HCT116 (cell line): Measurements from ENCODE around the gene ANKRD55. TPM values are rescaled to one million over a fixed set of nuclear protein-coding genes. Genes with fewer than 3 reads are reported as not detected.

Source experiments
- ATAC-seq: fragments of 200-7000 bp; cut with Tn5 transposase; 2 replicates; pipeline ENCODE4 v1.9.1; 2020; ENCODE audit warnings: mild to moderate bottlenecking, moderate library complexity
- BruUV-seq: library from RNA; stranded (reverse); fragments of 400-500 nt; replicated peaks from 2 replicates; lab custom pipeline; 2021; lab: Mats Ljungman, UMichigan
- CTCF ChIA-PET: fragments of 300-600 bp; sonication (Branson Sonifier 250); formaldehyde crosslinking; loops from one replicate; lab custom pipeline; 2021; ENCODE audit warnings: antibody characterized with exemption; lab: Charles Lee
- POLR2A ChIA-PET: fragments of 300-600, 350-600 bp; sonication (Branson Sonifier 250); formaldehyde crosslinking; loops from one replicate; lab custom pipeline; 2021; ENCODE audit warnings: antibody characterized with exemption; lab: Charles Lee
- RAD21 ChIA-PET, 2 experiments: fragments of 300-600 bp; sonication (Branson Sonifier 250); formaldehyde crosslinking; loops; one replicate each; lab custom pipeline; 2023; ENCODE audit warnings: low total read pairs in 2 of 2; ENCODE audit not compliant: uncharacterized antibody in 2 of 2, unreplicated experiment in 2 of 2, low non-redundant PET in 1 of 2; lab: Charles Lee
- DNase-seq: peaks from one replicate; pipeline ENCODE4 v3.0.0-alpha.2; 2010; ENCODE audit warnings: low read depth, low spot score
- H2AFZ ChIP-seq: fragments of 200-600 bp; shearing (Covaris generic), sonication (generic); 2 replicates; pipeline ENCODE4 v1.6.1; 2017; ENCODE audit warnings: low read depth, mixed run types, mixed read lengths, antibody characterized with exemption, low read length; ENCODE audit not compliant: poor library complexity, severe bottlenecking
- H3K27ac ChIP-seq: 2 replicates; pipeline ENCODE4 v1.5.1; 2012; ENCODE audit warnings: low read depth, low read length
- H3K27me3 ChIP-seq: fragments of 200-600 bp; sonication (generic); 2 replicates; pipeline ENCODE4 v1.6.1; 2016; ENCODE audit warnings: mixed run types, low read length, mixed read lengths; ENCODE audit not compliant: insufficient read depth
- H3K36me3 ChIP-seq, 2 experiments: fragments of 200-500 bp in 1 of 2; fragments of 200-600 bp in 1 of 2; sonication (Bioruptor generic) in 1 of 2; sonication (generic) in 1 of 2; 2 replicates each; pipeline versions ENCODE4 v1.5.1 to v1.6.1; 2014 to 2016; ENCODE audit warnings: low read length in 2 of 2, inconsistent platforms in 1 of 2, mixed read lengths in 1 of 2, mixed run types in 1 of 2; ENCODE audit not compliant: insufficient read depth in 2 of 2, control insufficient read depth in 1 of 2
- H3K4me1 ChIP-seq, 2 experiments: fragments of 200-600 bp in 1 of 2; sonication (generic) in 1 of 2; 2 replicates each; pipeline versions ENCODE4 v1.5.1 to v1.6.1; 2012 to 2017; ENCODE audit warnings: low read length in 2 of 2, inconsistent platforms in 1 of 2, mild to moderate bottlenecking in 1 of 2, mixed read lengths in 1 of 2, mixed run types in 1 of 2, moderate library complexity in 1 of 2; ENCODE audit not compliant: insufficient read depth in 2 of 2, control insufficient read depth in 1 of 2
- H3K4me2 ChIP-seq: fragments of 200-600 bp; sonication (generic); 2 replicates; pipeline ENCODE4 v1.6.1; 2017; ENCODE audit warnings: mixed run types, low read length, mixed read lengths
- H3K4me3 ChIP-seq, 2 experiments: fragments of 200-600 bp in 1 of 2; sonication (generic) in 1 of 2; replicated peaks in 1 of 2; 2 replicates each; pipeline ENCODE4 v1.5.1; 2011 to 2016; ENCODE audit warnings: low read length in 2 of 2, control low read depth in 1 of 2, low read depth in 1 of 2, mild to moderate bottlenecking in 1 of 2, mixed read lengths in 1 of 2, mixed run types in 1 of 2
- H3K79me2 ChIP-seq: fragments of 200-600 bp; sonication (generic); 2 replicates; pipeline ENCODE4 v1.6.1; 2017; ENCODE audit warnings: mild to moderate bottlenecking, mixed run types, low read length, moderate library complexity, mixed read lengths; ENCODE audit not compliant: insufficient read depth
- H3K9ac ChIP-seq: fragments of 200-600 bp; sonication (generic); 2 replicates; pipeline ENCODE4 v1.6.1; 2016; ENCODE audit warnings: low read length, mixed read lengths
- H3K9me2 ChIP-seq: fragments of 200-600 bp; sonication (generic), shearing (Covaris generic); 2 replicates; pipeline ENCODE4 v1.6.1; 2017; ENCODE audit warnings: mixed run types, mild to moderate bottlenecking, moderate library complexity; ENCODE audit not compliant: insufficient read depth
- H3K9me3 ChIP-seq, 2 experiments: fragments of 200-500 bp in 1 of 2; fragments of 200-600 bp in 1 of 2; sonication (Bioruptor generic) in 1 of 2; sonication (generic) in 1 of 2; 2 replicates each; pipeline ENCODE4 v1.6.1; 2014 to 2017; ENCODE audit warnings: low read length in 2 of 2, mixed read lengths in 2 of 2, inconsistent platforms in 1 of 2, low read depth in 1 of 2, mild to moderate bottlenecking in 1 of 2, mixed run types in 1 of 2, moderate library complexity in 1 of 2; ENCODE audit not compliant: control insufficient read depth in 1 of 2, insufficient read depth in 1 of 2
- H4K20me1 ChIP-seq: fragments of 200-600 bp; sonication (generic), shearing (Covaris generic); 2 replicates; pipeline ENCODE4 v1.6.1; 2017; ENCODE audit warnings: mixed run types, mild to moderate bottlenecking, moderate library complexity; ENCODE audit not compliant: insufficient read depth
- EZH2 ChIP-seq: fragments of 200-600 bp; sonication (generic); IDR thresholded peaks from 2 replicates; pipeline ENCODE4 v1.6.1; 2017; ENCODE audit warnings: antibody characterized with exemption, mixed run types
- JUND ChIP-seq: IDR thresholded peaks from 2 replicates; pipeline ENCODE4 v1.6.1; 2012
- POLR2A ChIP-seq: IDR thresholded peaks from 2 replicates; pipeline ENCODE4 v1.7.0; 2011; ENCODE audit warnings: borderline replicate concordance; ENCODE audit not compliant: insufficient read depth, insufficient read length; ENCODE audit errors: extremely low read depth
- SIN3A ChIP-seq: IDR thresholded peaks from 2 replicates; pipeline ENCODE4 v1.6.1; 2012; ENCODE audit warnings: low read depth
- SP1 ChIP-seq: IDR thresholded peaks from 2 replicates; pipeline ENCODE4 v1.6.1; 2012; ENCODE audit warnings: low read depth
- TCF7L2 ChIP-seq: IDR thresholded peaks from 2 replicates; pipeline ENCODE4 v1.7.0; 2011; ENCODE audit warnings: borderline replicate concordance, inconsistent platforms; ENCODE audit not compliant: insufficient read depth, insufficient read length; ENCODE audit errors: extremely low read depth
- intact Hi-C: fragments of 100-400 bp; cut with micrococcal nuclease; formaldehyde crosslinking; loops from 2 replicates; pipeline ENCODE4 v1.10.0; 2022
- total RNA-seq: library from RNA; stranded (reverse); gene quantifications from one replicate; pipeline ENCODE4 v1.2.1, GENCODE V29; 2021; ENCODE audit not compliant: unreplicated experiment

Gene ANKRD55
- total RNA-seq, 1 experiment from 2014 or later, result not detected

- ChIA-PET CTCF (interaction anchor here (0.9 kb wide), 1 partner anchor 260 kb away, joined by 3 read pairs; no protein-coding TSS in a partner anchor), RAD21 (no interaction called here), POLR2A (no interaction called here)
- no peak for TF ChIP-seq TCF7L2
- Histone ChIP-seq H3K36me3 (no peaks in the 10 kb centered on the region), H3K9me3 (no peaks in the 10 kb centered on the region), H3K4me3 (no peak overlapping the region), H4K20me1 (no peaks in the 10 kb centered on the region), H3K27me3 (no peaks in the 10 kb centered on the region), H3K9ac (no peak overlapping the region), H3K79me2 (no peaks in the 10 kb centered on the region), H2AFZ (no peak overlapping the region), H3K9me2 (no peaks in the 10 kb centered on the region), H3K27ac (no peak overlapping the region), H3K4me2 (no peak overlapping the region), H3K4me1 (no peaks in the 10 kb centered on the region)
- intact Hi-C loops, result no loop called here
- BruUV-seq, result no TSS peak
- no peak for DNase-seq
- no peak for ATAC-seq
These were observed 38.1 kb downstream of the ANKRD55 start for GRCh38 chr5:56195016-56195415.

DNA sequence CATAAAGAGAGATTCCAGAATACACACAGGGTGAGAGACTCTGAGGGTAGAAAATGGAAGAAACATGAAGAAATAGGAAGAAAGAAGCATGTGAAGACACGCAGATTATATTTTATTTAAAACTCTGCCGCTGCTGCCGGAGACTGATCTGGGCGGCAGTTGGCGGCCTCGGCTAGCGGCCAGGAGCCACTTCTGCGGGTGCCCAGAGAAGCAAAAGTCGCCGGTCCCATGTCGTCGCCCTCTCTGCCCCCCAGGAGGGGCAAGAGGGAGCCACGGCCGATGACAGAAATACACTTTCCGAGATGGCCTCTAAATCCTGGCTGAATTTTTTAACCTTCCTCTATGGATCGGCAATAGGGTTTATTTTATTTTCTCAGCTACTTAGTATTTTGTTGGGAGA, 40.9 kb downstream of the ANKRD55 start:
- Histone ChIP-seq H3K27me3 (no peaks in the 10 kb centered on the region), H3K79me2 (no peaks in the 10 kb centered on the region), H3K9me3 (no peaks in the 10 kb centered on the region), H2AFZ (no peak overlapping the region), H3K4me2 (no peak overlapping the region), H3K4me1 (no peaks in the 10 kb centered on the region)
- intact Hi-C loops, result no loop called here
- CTCF ChIA-PET, result no interaction called here
- RAD21 ChIA-PET, result no interaction called here
- no TSS peak for BruUV-seq
- POLR2A ChIA-PET, result no interaction called here
- ATAC-seq, result no peak
- no peak for DNase-seq
- no peak for TF ChIP-seq POLR2A
- no peak for TF ChIP-seq JUND
- TF ChIP-seq SP1, result no peak
- no peak for TF ChIP-seq EZH2
- TF ChIP-seq SIN3A, result no peak
- TF ChIP-seq, all 23 proteins: peak for 0
- no peaks in the 10 kb centered on the region for H3K9me2 ChIP-seq
- H3K36me3 ChIP-seq, result no peaks in the 10 kb centered on the region
- no peak overlapping the region for H3K27ac ChIP-seq
- no peaks in the 10 kb centered on the region for H4K20me1 ChIP-seq
- H3K4me3 ChIP-seq, result no peak overlapping the region
- no peak overlapping the region for H3K9ac ChIP-seq
